Keratinocyte (primary cell): ENCODE measurements around the gene LFNG. TPM values are rescaled to one million over a fixed set of nuclear protein-coding genes. Genes with fewer than 3 reads are reported as not detected.

Experiments used
- DNase-seq: peaks from one replicate; pipeline ENCODE4 v3.0.0-alpha.2; 2011; ENCODE audit warnings: low read depth, missing footprints, low spot score
- FAIRE-seq: peaks from 2 replicates; lab custom pipeline; 2011; peaks lifted over from hg19 to GRCh38; lab: Jason Lieb, UNC
- H2AFZ ChIP-seq: 2 replicates; pipeline ENCODE4 v1.6.0; 2012; ENCODE audit warnings: low read length, control low read depth, inconsistent platforms; ENCODE audit not compliant: control insufficient read depth
- H3K27ac ChIP-seq: 2 replicates; pipeline ENCODE4 v1.5.1; 2011; ENCODE audit warnings: low read length; ENCODE audit not compliant: control insufficient read depth, insufficient read depth
- H3K27me3 ChIP-seq: 3 replicates; pipeline ENCODE4 v1.6.0; 2011; ENCODE audit warnings: low read length; ENCODE audit not compliant: control insufficient read depth, insufficient read depth; ENCODE audit errors: extremely low read depth
- H3K36me3 ChIP-seq, 2 experiments: 2 replicates in 1 of 2; 3 replicates in 1 of 2; pipeline ENCODE4 v1.5.1; 2011; ENCODE audit warnings: low read length in 2 of 2, mild to moderate bottlenecking in 1 of 2; ENCODE audit not compliant: control insufficient read depth in 2 of 2, insufficient read depth in 2 of 2; ENCODE audit errors: extremely low read depth in 1 of 2
- H3K4me1 ChIP-seq: 3 replicates; pipeline ENCODE4 v1.5.1; 2011; ENCODE audit warnings: low read length; ENCODE audit not compliant: control insufficient read depth, insufficient read depth; ENCODE audit errors: extremely low read depth
- H3K4me2 ChIP-seq: 3 replicates; pipeline ENCODE4 v1.6.0; 2011; ENCODE audit warnings: low read depth, low read length; ENCODE audit not compliant: control insufficient read depth, insufficient read depth; ENCODE audit errors: extremely low read depth
- H3K4me3 ChIP-seq, 3 experiments: fragments of 200-600 bp in 1 of 3; sonication (generic) in 1 of 3; 2 replicates in 2 of 3; 3 replicates in 1 of 3; pipeline ENCODE4 v1.5.1; 2011 to 2016; ENCODE audit warnings: low read length in 3 of 3, mild to moderate bottlenecking in 3 of 3, control low read depth in 2 of 3, inconsistent platforms in 1 of 3, low read depth in 1 of 3, mixed read lengths in 1 of 3, mixed run types in 1 of 3, moderate library complexity in 1 of 3; ENCODE audit not compliant: control insufficient read depth in 2 of 3, insufficient read depth in 2 of 3; ENCODE audit errors: extremely low read depth in 1 of 3
- H3K79me2 ChIP-seq: 2 replicates; pipeline ENCODE4 v1.6.0; 2012; ENCODE audit warnings: low read length; ENCODE audit not compliant: control insufficient read depth, insufficient read depth
- H3K9ac ChIP-seq: 3 replicates; pipeline ENCODE4 v1.6.0; 2011; ENCODE audit warnings: low read length; ENCODE audit not compliant: control insufficient read depth, insufficient read depth; ENCODE audit errors: extremely low read depth
- H3K9me1 ChIP-seq: 3 replicates; pipeline ENCODE4 v1.6.0; 2011; ENCODE audit warnings: low read length; ENCODE audit not compliant: control insufficient read depth, insufficient read depth; ENCODE audit errors: extremely low read depth
- H3K9me3 ChIP-seq: 2 replicates; pipeline ENCODE4 v1.5.1; 2012; ENCODE audit warnings: low read depth, low read length; ENCODE audit not compliant: control insufficient read depth
- H4K20me1 ChIP-seq: 3 replicates; pipeline ENCODE4 v1.6.0; 2011; ENCODE audit warnings: low read length; ENCODE audit not compliant: control insufficient read depth, insufficient read depth; ENCODE audit errors: extremely low read depth
- EZH2 ChIP-seq: IDR thresholded peaks from one replicate; pipeline ENCODE4 v1.6.1; 2012; ENCODE audit warnings: inconsistent platforms, mild to moderate bottlenecking, low read length, moderate library complexity
- dilution Hi-C: fragments of 300-500 bp; cut with MboI; formaldehyde crosslinking; loops from one replicate; pipeline ENCODE4 v1.7.0; 2020; ENCODE audit warnings: low sequenced_read_pairs; ENCODE audit not compliant: extremely low pct_ligation_motif_present
- polyA plus RNA-seq, 5 experiments: library from polyadenylated mRNA; depleted of rRNA in 3 of 5; stranded (reverse) in 3 of 5; stranded (forward) in 1 of 5; unstranded in 1 of 5; fragments of >200 nt; gene quantifications; 1 replicate in 1 of 5; 2 replicates in 3 of 5; 3 replicates in 1 of 5; pipeline versions ENCODE4 v1.2.1 to v1.2.3, GENCODE V29; 2011 to 2012; ENCODE audit warnings: missing spikeins in 2 of 5, low read depth in 1 of 5, low replicate concordance in 1 of 5
- TF ChIP-seq, protein P1 (sequence below), 3 experiments: IDR thresholded peaks in 1 of 3; conservative IDR thresholded peaks in 1 of 3; optimal IDR thresholded peaks in 1 of 3; 2 replicates in 2 of 3; 3 replicates in 1 of 3; pipeline versions ENCODE3 to v1.5.1; 2011; ENCODE audit warnings: low read length in 3 of 3, mild to moderate bottlenecking in 3 of 3, moderate library complexity in 2 of 3, control low read depth in 1 of 3, inconsistent platforms in 1 of 3; ENCODE audit not compliant: insufficient read depth in 2 of 3; ENCODE audit errors: extremely low read depth in 1 of 3

Gene LFNG
- polyA plus RNA-seq, 1 donor (not counting 4 experiments of a cell fraction or from before 2014, with no cell fraction given): 17.7 TPM

DNA sequence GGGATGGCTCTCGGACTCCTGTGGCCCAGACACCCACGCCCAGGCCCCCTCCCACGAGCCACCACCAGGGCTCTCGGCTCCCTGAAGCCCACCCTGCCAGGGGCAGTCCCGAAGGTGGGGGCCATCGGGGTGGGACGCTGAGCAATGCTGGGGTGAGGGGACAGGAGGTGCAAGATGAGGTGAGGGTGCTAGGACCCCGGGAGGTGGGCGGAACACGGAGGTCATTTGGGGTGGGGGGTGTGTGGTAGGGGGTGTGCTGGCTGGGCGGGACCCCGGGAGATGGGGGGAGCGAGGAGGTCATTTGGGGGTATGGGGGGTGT is 17.0 kb upstream of the LFNG start:
- Histone ChIP-seq H3K9me3 (no peaks in the 10 kb centered on the region), H3K4me3 (no peak overlapping the region), H3K9me1 (no peaks in the 10 kb centered on the region), H3K36me3 (no peaks in the 10 kb centered on the region), H3K27ac (no peak overlapping the region), H3K4me1 (no peaks in the 10 kb centered on the region), H3K27me3 (peaks cover 28% of the 10 kb centered on the region), H2AFZ (no peak overlapping the region), H3K9ac (no peak overlapping the region), H4K20me1 (no peaks in the 10 kb centered on the region), H3K4me2 (no peak overlapping the region), H3K79me2 (no peaks in the 10 kb centered on the region)
- dilution Hi-C loops: no loop called here
- no peak for TF ChIP-seq EZH2
- TF ChIP-seq, protein P1, sequence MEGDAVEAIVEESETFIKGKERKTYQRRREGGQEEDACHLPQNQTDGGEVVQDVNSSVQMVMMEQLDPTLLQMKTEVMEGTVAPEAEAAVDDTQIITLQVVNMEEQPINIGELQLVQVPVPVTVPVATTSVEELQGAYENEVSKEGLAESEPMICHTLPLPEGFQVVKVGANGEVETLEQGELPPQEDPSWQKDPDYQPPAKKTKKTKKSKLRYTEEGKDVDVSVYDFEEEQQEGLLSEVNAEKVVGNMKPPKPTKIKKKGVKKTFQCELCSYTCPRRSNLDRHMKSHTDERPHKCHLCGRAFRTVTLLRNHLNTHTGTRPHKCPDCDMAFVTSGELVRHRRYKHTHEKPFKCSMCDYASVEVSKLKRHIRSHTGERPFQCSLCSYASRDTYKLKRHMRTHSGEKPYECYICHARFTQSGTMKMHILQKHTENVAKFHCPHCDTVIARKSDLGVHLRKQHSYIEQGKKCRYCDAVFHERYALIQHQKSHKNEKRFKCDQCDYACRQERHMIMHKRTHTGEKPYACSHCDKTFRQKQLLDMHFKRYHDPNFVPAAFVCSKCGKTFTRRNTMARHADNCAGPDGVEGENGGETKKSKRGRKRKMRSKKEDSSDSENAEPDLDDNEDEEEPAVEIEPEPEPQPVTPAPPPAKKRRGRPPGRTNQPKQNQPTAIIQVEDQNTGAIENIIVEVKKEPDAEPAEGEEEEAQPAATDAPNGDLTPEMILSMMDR (optimal IDR thresholded peaks at IDR 0.05 in 1 of 3, IDR thresholded peaks at IDR 0.05 in 1 of 3, conservative IDR thresholded peaks at IDR 0.05 in 1 of 3; ENCODE audit: extremely low read depth in 1 of 3, insufficient read depth in 2 of 3, low read length in 3 of 3): no peak
- FAIRE-seq (no peak), DNase-seq (no peak)

DNA sequence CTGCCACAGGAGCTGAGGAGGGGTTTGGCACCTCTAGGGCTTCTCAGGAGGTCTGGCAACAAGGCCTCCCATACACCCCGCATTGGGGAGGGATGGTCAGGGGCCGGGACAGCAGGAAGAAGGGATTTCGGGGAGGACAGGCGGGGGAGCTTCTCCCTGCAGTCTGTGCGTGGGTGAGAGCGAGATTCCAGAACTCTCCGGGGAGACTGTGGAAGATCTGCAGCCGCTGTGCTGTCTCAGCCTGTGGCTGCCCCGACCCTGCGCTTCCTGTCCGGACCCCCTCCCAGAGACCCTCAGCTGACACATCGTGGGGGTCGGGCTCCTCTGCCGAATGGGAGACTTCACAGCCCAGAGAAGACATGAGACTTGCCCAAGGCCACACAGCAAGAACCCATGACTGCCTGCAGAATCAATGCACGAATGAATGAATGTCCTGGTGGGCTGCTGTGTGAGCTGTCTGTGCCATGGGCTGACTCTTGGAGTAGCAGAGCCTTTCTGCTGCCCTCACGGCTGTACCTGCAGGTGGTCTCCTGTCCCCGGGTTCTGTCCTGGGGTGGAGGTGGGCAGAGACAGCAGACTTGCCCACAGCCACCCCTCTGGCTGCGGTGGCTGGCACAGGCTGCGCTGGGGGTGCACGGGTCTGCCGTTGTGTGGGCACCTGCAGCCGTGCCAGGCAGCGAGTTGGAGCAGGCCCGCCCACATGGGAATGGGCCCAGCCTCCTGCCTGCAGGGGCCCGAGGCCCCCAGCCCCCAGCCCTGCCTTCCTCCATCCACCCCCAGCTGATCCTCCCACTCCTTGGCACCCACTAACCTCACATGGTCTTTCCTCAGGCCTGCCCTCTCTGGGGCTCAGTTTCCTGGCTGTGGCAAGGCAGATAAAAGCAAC is 16.3 kb upstream of the LFNG start:
- peaks cover 24% of the 10 kb centered on the region for H3K27me3 ChIP-seq
- H3K4me2 ChIP-seq: no peak overlapping the region
- no peak overlapping the region for H3K4me3 ChIP-seq
- no peak overlapping the region for H3K9ac ChIP-seq
- peaks cover 3% of the 10 kb centered on the region for H3K4me1 ChIP-seq
- H3K9me1 ChIP-seq: no peaks in the 10 kb centered on the region
- H2AFZ ChIP-seq: no peak overlapping the region
- dilution Hi-C loops: no loop called here
- no peak for TF ChIP-seq EZH2
- TF ChIP-seq, protein P1 (optimal IDR thresholded peaks at IDR 0.05 in 1 of 3, IDR thresholded peaks at IDR 0.05 in 1 of 3, conservative IDR thresholded peaks at IDR 0.05 in 1 of 3; ENCODE audit: extremely low read depth in 1 of 3, insufficient read depth in 2 of 3, low read length in 3 of 3): no peak
- no peaks in the 10 kb centered on the region for H4K20me1 ChIP-seq
- FAIRE-seq (no peak), DNase-seq (no peak)
- no peaks in the 10 kb centered on the region for H3K9me3 ChIP-seq
- H3K36me3 ChIP-seq: no peaks in the 10 kb centered on the region
- no peak overlapping the region for H3K27ac ChIP-seq
- no peaks in the 10 kb centered on the region for H3K79me2 ChIP-seq
